HCT116 (cell line): Measurements from ENCODE around the gene PRKAG2. TPM values are rescaled to one million over a fixed set of nuclear protein-coding genes. Genes with fewer than 3 reads are reported as not detected.

ENCODE experiments used
- ATAC-seq: fragments of 200-7000 bp; cut with Tn5 transposase; 2 replicates; pipeline ENCODE4 v1.9.1; 2020; ENCODE audit warnings: mild to moderate bottlenecking, moderate library complexity
- BruUV-seq: library from RNA; stranded (reverse); fragments of 400-500 nt; replicated peaks from 2 replicates; lab custom pipeline; 2021; lab: Mats Ljungman, UMichigan
- CTCF ChIA-PET: fragments of 300-600 bp; sonication (Branson Sonifier 250); formaldehyde crosslinking; loops from one replicate; lab custom pipeline; 2021; ENCODE audit warnings: antibody characterized with exemption; lab: Charles Lee
- POLR2A ChIA-PET: fragments of 300-600, 350-600 bp; sonication (Branson Sonifier 250); formaldehyde crosslinking; loops from one replicate; lab custom pipeline; 2021; ENCODE audit warnings: antibody characterized with exemption; lab: Charles Lee
- RAD21 ChIA-PET, 2 experiments: fragments of 300-600 bp; sonication (Branson Sonifier 250); formaldehyde crosslinking; loops; one replicate each; lab custom pipeline; 2023; ENCODE audit warnings: low total read pairs in 2 of 2; ENCODE audit not compliant: uncharacterized antibody in 2 of 2, unreplicated experiment in 2 of 2, low non-redundant PET in 1 of 2; lab: Charles Lee
- DNase-seq: peaks from one replicate; pipeline ENCODE4 v3.0.0-alpha.2; 2010; ENCODE audit warnings: low read depth, low spot score
- H2AFZ ChIP-seq: fragments of 200-600 bp; shearing (Covaris generic), sonication (generic); 2 replicates; pipeline ENCODE4 v1.6.1; 2017; ENCODE audit warnings: low read depth, mixed run types, mixed read lengths, antibody characterized with exemption, low read length; ENCODE audit not compliant: poor library complexity, severe bottlenecking
- H3K27ac ChIP-seq: 2 replicates; pipeline ENCODE4 v1.5.1; 2012; ENCODE audit warnings: low read depth, low read length
- H3K27me3 ChIP-seq: fragments of 200-600 bp; sonication (generic); 2 replicates; pipeline ENCODE4 v1.6.1; 2016; ENCODE audit warnings: mixed run types, low read length, mixed read lengths; ENCODE audit not compliant: insufficient read depth
- H3K36me3 ChIP-seq, 2 experiments: fragments of 200-500 bp in 1 of 2; fragments of 200-600 bp in 1 of 2; sonication (Bioruptor generic) in 1 of 2; sonication (generic) in 1 of 2; 2 replicates each; pipeline versions ENCODE4 v1.5.1 to v1.6.1; 2014 to 2016; ENCODE audit warnings: low read length in 2 of 2, inconsistent platforms in 1 of 2, mixed read lengths in 1 of 2, mixed run types in 1 of 2; ENCODE audit not compliant: insufficient read depth in 2 of 2, control insufficient read depth in 1 of 2
- H3K4me1 ChIP-seq, 2 experiments: fragments of 200-600 bp in 1 of 2; sonication (generic) in 1 of 2; 2 replicates each; pipeline versions ENCODE4 v1.5.1 to v1.6.1; 2012 to 2017; ENCODE audit warnings: low read length in 2 of 2, inconsistent platforms in 1 of 2, mild to moderate bottlenecking in 1 of 2, mixed read lengths in 1 of 2, mixed run types in 1 of 2, moderate library complexity in 1 of 2; ENCODE audit not compliant: insufficient read depth in 2 of 2, control insufficient read depth in 1 of 2
- H3K4me2 ChIP-seq: fragments of 200-600 bp; sonication (generic); 2 replicates; pipeline ENCODE4 v1.6.1; 2017; ENCODE audit warnings: mixed run types, low read length, mixed read lengths
- H3K4me3 ChIP-seq, 2 experiments: fragments of 200-600 bp in 1 of 2; sonication (generic) in 1 of 2; replicated peaks in 1 of 2; 2 replicates each; pipeline ENCODE4 v1.5.1; 2011 to 2016; ENCODE audit warnings: low read length in 2 of 2, control low read depth in 1 of 2, low read depth in 1 of 2, mild to moderate bottlenecking in 1 of 2, mixed read lengths in 1 of 2, mixed run types in 1 of 2
- H3K79me2 ChIP-seq: fragments of 200-600 bp; sonication (generic); 2 replicates; pipeline ENCODE4 v1.6.1; 2017; ENCODE audit warnings: mild to moderate bottlenecking, mixed run types, low read length, moderate library complexity, mixed read lengths; ENCODE audit not compliant: insufficient read depth
- H3K9ac ChIP-seq: fragments of 200-600 bp; sonication (generic); 2 replicates; pipeline ENCODE4 v1.6.1; 2016; ENCODE audit warnings: low read length, mixed read lengths
- H3K9me2 ChIP-seq: fragments of 200-600 bp; sonication (generic), shearing (Covaris generic); 2 replicates; pipeline ENCODE4 v1.6.1; 2017; ENCODE audit warnings: mixed run types, mild to moderate bottlenecking, moderate library complexity; ENCODE audit not compliant: insufficient read depth
- H3K9me3 ChIP-seq, 2 experiments: fragments of 200-500 bp in 1 of 2; fragments of 200-600 bp in 1 of 2; sonication (Bioruptor generic) in 1 of 2; sonication (generic) in 1 of 2; 2 replicates each; pipeline ENCODE4 v1.6.1; 2014 to 2017; ENCODE audit warnings: low read length in 2 of 2, mixed read lengths in 2 of 2, inconsistent platforms in 1 of 2, low read depth in 1 of 2, mild to moderate bottlenecking in 1 of 2, mixed run types in 1 of 2, moderate library complexity in 1 of 2; ENCODE audit not compliant: control insufficient read depth in 1 of 2, insufficient read depth in 1 of 2
- H4K20me1 ChIP-seq: fragments of 200-600 bp; sonication (generic), shearing (Covaris generic); 2 replicates; pipeline ENCODE4 v1.6.1; 2017; ENCODE audit warnings: mixed run types, mild to moderate bottlenecking, moderate library complexity; ENCODE audit not compliant: insufficient read depth
- CBX3 ChIP-seq: IDR thresholded peaks from 2 replicates; pipeline ENCODE4 v1.6.1; 2012; ENCODE audit warnings: low read depth
- CEBPB ChIP-seq: IDR thresholded peaks from 2 replicates; pipeline ENCODE4 v1.6.1; 2012; ENCODE audit warnings: low read depth
- EGR1 ChIP-seq: IDR thresholded peaks from 2 replicates; pipeline ENCODE4 v1.6.1; 2012; ENCODE audit warnings: low read depth
- ELF1 ChIP-seq: IDR thresholded peaks from 2 replicates; pipeline ENCODE4 v1.6.1; 2012; ENCODE audit warnings: low read depth, borderline replicate concordance
- EZH2 ChIP-seq: fragments of 200-600 bp; sonication (generic); IDR thresholded peaks from 2 replicates; pipeline ENCODE4 v1.6.1; 2017; ENCODE audit warnings: antibody characterized with exemption, mixed run types
- EZH2phosphoT487 ChIP-seq: fragments of 200-600 bp; IDR thresholded peaks from 2 replicates; pipeline ENCODE4 v1.6.1; 2018; ENCODE audit warnings: antibody characterized with exemption, borderline replicate concordance
- FOSL1 ChIP-seq: IDR thresholded peaks from 2 replicates; pipeline ENCODE4 v1.6.1; 2012; ENCODE audit warnings: low read depth
- JUND ChIP-seq: IDR thresholded peaks from 2 replicates; pipeline ENCODE4 v1.6.1; 2012
- MAX ChIP-seq: IDR thresholded peaks from 2 replicates; pipeline ENCODE4 v1.6.1; 2012
- POLR2A ChIP-seq: IDR thresholded peaks from 2 replicates; pipeline ENCODE4 v1.7.0; 2011; ENCODE audit warnings: borderline replicate concordance; ENCODE audit not compliant: insufficient read depth, insufficient read length; ENCODE audit errors: extremely low read depth
- RAD21 ChIP-seq: IDR thresholded peaks from 2 replicates; pipeline ENCODE4 v1.6.1; 2012; ENCODE audit warnings: low read depth, mild to moderate bottlenecking
- SIN3A ChIP-seq: IDR thresholded peaks from 2 replicates; pipeline ENCODE4 v1.6.1; 2012; ENCODE audit warnings: low read depth
- SP1 ChIP-seq: IDR thresholded peaks from 2 replicates; pipeline ENCODE4 v1.6.1; 2012; ENCODE audit warnings: low read depth
- SRF ChIP-seq: IDR thresholded peaks from 2 replicates; pipeline ENCODE4 v1.6.1; 2012; ENCODE audit warnings: low read depth
- YY1 ChIP-seq: IDR thresholded peaks from 2 replicates; pipeline ENCODE4 v1.6.1; 2011; ENCODE audit warnings: low read length, low read depth, moderate library complexity, mild to moderate bottlenecking; ENCODE audit not compliant: insufficient replicate concordance; ENCODE audit errors: extremely low read depth
- ZFX ChIP-seq: fragments of 450-650 bp; IDR thresholded peaks from 2 replicates; pipeline ENCODE4 v1.6.1; 2017
- ZNF274 ChIP-seq: fragments of 200-500 bp; sonication (Bioruptor generic); IDR thresholded peaks from 2 replicates; pipeline ENCODE4 v1.6.1; 2014; ENCODE audit warnings: mild to moderate bottlenecking, low read depth, low read length, inconsistent platforms
- intact Hi-C: fragments of 100-400 bp; cut with micrococcal nuclease; formaldehyde crosslinking; loops from 2 replicates; pipeline ENCODE4 v1.10.0; 2022
- total RNA-seq: library from RNA; stranded (reverse); gene quantifications from one replicate; pipeline ENCODE4 v1.2.1, GENCODE V29; 2021; ENCODE audit not compliant: unreplicated experiment
- TF ChIP-seq, protein P1 (sequence below): IDR thresholded peaks from 2 replicates; pipeline ENCODE4 v1.6.1; 2012

Gene PRKAG2
- total RNA-seq, 1 experiment from 2014 or later, result 23.6 TPM

- TF ChIP-seq SP1, result no peak
- no peak for TF ChIP-seq ZFX
Observed at GRCh38 chr7:151689196-151689971, 187.5 kb downstream of the PRKAG2 start (continued).

DNA sequence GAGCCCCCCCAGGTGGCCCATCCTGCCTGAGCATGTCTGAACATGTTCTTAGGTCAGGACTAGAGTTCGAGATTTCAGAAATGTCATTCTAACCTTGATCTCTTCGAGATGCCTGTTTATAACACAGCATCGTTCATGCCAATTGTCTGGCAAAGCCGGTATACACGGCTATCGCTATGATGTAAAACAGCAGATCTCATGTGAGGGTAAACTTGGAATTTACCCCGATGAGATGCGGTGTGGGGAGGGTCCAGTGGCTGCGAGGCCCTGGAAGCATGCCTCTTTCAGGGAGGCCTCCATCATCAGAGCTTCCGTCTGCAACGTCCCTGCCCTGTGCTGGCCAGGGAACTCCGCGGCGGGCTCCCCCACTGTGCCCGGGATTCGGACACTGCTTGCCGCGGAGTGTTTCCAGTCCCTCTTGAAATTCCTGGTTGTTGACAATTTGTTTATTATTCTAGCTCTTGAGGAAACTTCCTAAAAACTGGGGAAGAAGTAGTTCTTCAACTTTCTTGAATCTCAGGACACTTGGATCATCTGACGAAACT lies 188.6 kb downstream of the PRKAG2 start:
- POLR2A ChIA-PET, result no interaction called here
- Histone ChIP-seq H3K4me2 (peak overlapping the region; percentile 82), H3K27ac (peak overlapping the region; percentile 57), H3K4me1 (peaks cover 27 to 61% of the 10 kb centered on the region in 2 experiments), H4K20me1 (no peaks in the 10 kb centered on the region), H3K36me3 (no peaks in the 10 kb centered on the region), H3K4me3 (peak overlapping the region; percentile 27 to 41; a peak in 3 of 4 replicates), H3K9ac (peak overlapping the region; percentile 61), H3K79me2 (no peaks in the 10 kb centered on the region), H2AFZ (no peak overlapping the region), H3K9me3 (no peaks in the 10 kb centered on the region), H3K9me2 (no peaks in the 10 kb centered on the region), H3K27me3 (no peaks in the 10 kb centered on the region)
- CTCF ChIA-PET, result no interaction called here
- intact Hi-C loops, result no loop called here
- no TSS peak for BruUV-seq
- DNase-seq, result no peak
- no peak for TF ChIP-seq MAX
- ATAC-seq, result no peak; the same call in 1 of the 2 replicates
- RAD21 ChIA-PET, result no interaction called here

GRCh38 chr7:151687523-151688235 lies 189.2 kb downstream of the PRKAG2 start:
- Histone ChIP-seq H3K4me1 (peaks cover 27 to 61% of the 10 kb centered on the region in 2 experiments), H3K27ac (peak overlapping the region; percentile 57), H2AFZ (peak overlapping the region; percentile 59), H3K27me3 (no peaks in the 10 kb centered on the region), H3K9ac (peak overlapping the region; percentile 61), H3K9me3 (no peaks in the 10 kb centered on the region), H3K4me2 (peak overlapping the region; percentile 82), H3K9me2 (no peaks in the 10 kb centered on the region), H3K79me2 (no peaks in the 10 kb centered on the region), H3K4me3 (peak overlapping the region; percentile 27 to 41), H4K20me1 (no peaks in the 10 kb centered on the region), H3K36me3 (no peaks in the 10 kb centered on the region)
- ATAC-seq (peak; percentile 94), DNase-seq (peak; percentile 92)
- RAD21 ChIA-PET, result no interaction called here
- BruUV-seq, result no TSS peak
- POLR2A ChIA-PET, result no interaction called here
- intact Hi-C loops, result no loop called here
- CTCF ChIA-PET, result no interaction called here
- TF ChIP-seq CBX3, result no peak; the same call in 1 of the 2 replicates
- TF ChIP-seq ELF1, result no peak
- TF ChIP-seq SIN3A, result no peak
- TF ChIP-seq, protein P1, sequence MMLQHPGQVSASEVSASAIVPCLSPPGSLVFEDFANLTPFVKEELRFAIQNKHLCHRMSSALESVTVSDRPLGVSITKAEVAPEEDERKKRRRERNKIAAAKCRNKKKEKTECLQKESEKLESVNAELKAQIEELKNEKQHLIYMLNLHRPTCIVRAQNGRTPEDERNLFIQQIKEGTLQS, result no peak; the same call in 1 of the 2 replicates
- TF ChIP-seq EZH2, result no peak
- TF ChIP-seq FOSL1, result peak; percentile 92
- TF ChIP-seq CEBPB, result peak; percentile 9; the same call in 1 of the 2 replicates
- no peak for TF ChIP-seq EGR1
- no peak for TF ChIP-seq POLR2A
- no peak for TF ChIP-seq ZNF274
- no peak for TF ChIP-seq RAD21
- TF ChIP-seq YY1, result peak; percentile 46
- peak; percentile 99 for TF ChIP-seq JUND
- peak; percentile 87 for TF ChIP-seq MAX
- TF ChIP-seq EZH2phosphoT487, result no peak
- peak; percentile 85 for TF ChIP-seq SP1
- TF ChIP-seq SRF, result no peak
